Neural cell (in vitro differentiated cells): ENCODE data around the gene FAM193A.

Source experiments
- CTCF ChIP-seq: fragments of 450-650 bp; IDR thresholded peaks from 2 replicates; pipeline ENCODE4 v1.5.1; 2014; ENCODE audit warnings: antibody characterized with exemption, mild to moderate bottlenecking, moderate library complexity; ENCODE audit not compliant: poor library complexity, severe bottlenecking
- EP300 ChIP-seq: fragments of 450-650 bp; conservative IDR thresholded peaks from 2 replicates; pipeline ENCODE4 v1.6.1; 2014; ENCODE audit warnings: antibody characterized with exemption, mild to moderate bottlenecking, moderate library complexity; ENCODE audit not compliant: poor library complexity, severe bottlenecking
- EZH2 ChIP-seq: fragments of 200-600, 300-800 bp; shearing (Covaris generic), sonication (generic); IDR thresholded peaks from 2 replicates; pipeline ENCODE4 v1.6.1; 2014; ENCODE audit warnings: antibody characterized with exemption, low read length, borderline replicate concordance, mild to moderate bottlenecking; ENCODE audit not compliant: insufficient read depth, poor library complexity, severe bottlenecking
- POLR2AphosphoS5 ChIP-seq: IDR thresholded peaks from 2 replicates; pipeline ENCODE4 v1.6.1; 2012
- RAD21 ChIP-seq: fragments of 450-650 bp; conservative IDR thresholded peaks from 2 replicates; pipeline ENCODE4 v1.6.1; 2014; ENCODE audit warnings: antibody characterized with exemption, mild to moderate bottlenecking, moderate library complexity
- SMC3 ChIP-seq: fragments of 450-650 bp; conservative IDR thresholded peaks from 2 replicates; pipeline ENCODE4 v1.6.1; 2014; ENCODE audit warnings: antibody characterized with exemption, mild to moderate bottlenecking, moderate library complexity; ENCODE audit not compliant: poor library complexity

- TF ChIP-seq CTCF (no peak), EZH2 (no peak), POLR2AphosphoS5 (no peak), RAD21 (no peak), SMC3 (no peak), EP300 (no peak)
Measured at GRCh38 chr4:2651998-2652397, 115.6 kb downstream of the FAM193A start.
